B cell (primary cell): ENCODE data around the gene CRTAC1. TPM values are rescaled to one million over a fixed set of nuclear protein-coding genes. Genes with fewer than 3 reads are reported as not detected.

ENCODE experiments used
- ATAC-seq: fragments of 200-7000 bp; cut with Tn5 transposase; one replicate; pipeline ENCODE4 v1.10.0; 2021; ENCODE audit warnings: low read depth, mild to moderate bottlenecking, moderate number of reproducible peaks, moderate library complexity
- CTCF ChIA-PET: fragments of 350-600 bp; sonication (Branson Sonifier 250); formaldehyde crosslinking; loops from one replicate; lab custom pipeline; 2021; ENCODE audit warnings: antibody characterized with exemption, inconsistent platforms; lab: Charles Lee
- POLR2A ChIA-PET: fragments of 350-600 bp; sonication (Branson Sonifier 250); formaldehyde crosslinking; loops from one replicate; lab custom pipeline; 2021; ENCODE audit warnings: antibody characterized with exemption; lab: Charles Lee
- DNase-seq: peaks from one replicate; pipeline ENCODE4 v3.0.0; 2013
- H2AFZ ChIP-seq: 2 replicates; pipeline ENCODE4 v1.6.1; 2012; ENCODE audit warnings: mild to moderate bottlenecking, low read depth, low read length; ENCODE audit not compliant: insufficient read depth, poor library complexity, severe bottlenecking
- H3K27ac ChIP-seq, 2 donors: 1 replicate in 1 of 2; 2 replicates in 1 of 2; pipeline ENCODE4 v1.5.1; 2012 to 2013; ENCODE audit warnings: low read length in 2 of 2, mild to moderate bottlenecking in 2 of 2, moderate library complexity in 1 of 2
- H3K27me3 ChIP-seq, 4 experiments: fragments of 200-600 bp in 1 of 4; sonication (generic) in 1 of 4; replicated peaks in 1 of 4; 1 replicate in 2 of 4; 2 replicates in 2 of 4; pipeline versions ENCODE4 v1.6.1 to v1.7.0; 2013 to 2016; ENCODE audit warnings: low read length in 3 of 4, mild to moderate bottlenecking in 2 of 4, mixed read lengths in 1 of 4, moderate library complexity in 1 of 4; ENCODE audit not compliant: insufficient read depth in 4 of 4, control insufficient read depth in 3 of 4; ENCODE audit errors: control extremely low read depth in 1 of 4
- H3K36me3 ChIP-seq, 2 experiments: replicated peaks in 1 of 2; 1 replicate in 1 of 2; 2 replicates in 1 of 2; pipeline versions ENCODE4 v1.6.1 to v1.7.1; 2013; ENCODE audit warnings: low read length in 1 of 2; ENCODE audit not compliant: insufficient read depth in 2 of 2, control insufficient read depth in 1 of 2; ENCODE audit errors: control extremely low read depth in 1 of 2, extremely low read depth in 1 of 2
- H3K4me1 ChIP-seq, 2 donors: fragments of 200-600 bp in 1 of 2; sonication (generic) in 1 of 2; 1 replicate in 1 of 2; 2 replicates in 1 of 2; pipeline versions ENCODE4 v1.5.1 to v1.6.1; 2013 to 2017; ENCODE audit warnings: low read length in 2 of 2; ENCODE audit not compliant: control insufficient read depth in 2 of 2, insufficient read depth in 2 of 2
- H3K4me2 ChIP-seq: replicated peaks from 2 replicates; pipeline ENCODE3; 2012; ENCODE audit warnings: mild to moderate bottlenecking, low read depth, low read length; ENCODE audit not compliant: poor library complexity, severe bottlenecking
- H3K4me3 ChIP-seq, 5 experiments: fragments of 200-600 bp in 1 of 5; sonication (generic) in 1 of 5; 1 replicate in 3 of 5; 2 replicates in 2 of 5; pipeline versions ENCODE4 v1.5.1 to v1.7.0; 2011 to 2016; ENCODE audit warnings: low read length in 4 of 5, mild to moderate bottlenecking in 4 of 5, low read depth in 2 of 5, control low read depth in 1 of 5, moderate library complexity in 1 of 5; ENCODE audit not compliant: insufficient read depth in 1 of 5; ENCODE audit errors: control extremely low read depth in 1 of 5, extremely low read depth in 1 of 5
- H3K79me2 ChIP-seq: fragments of 200-600 bp; sonication (generic); one replicate; pipeline ENCODE4 v1.6.0; 2016; ENCODE audit warnings: low read length; ENCODE audit not compliant: control insufficient read depth, insufficient read depth
- H3K9ac ChIP-seq: fragments of 200-600 bp; sonication (generic); 2 replicates; pipeline ENCODE4 v1.6.1; 2017; ENCODE audit warnings: mild to moderate bottlenecking, low read length, moderate library complexity
- H3K9me3 ChIP-seq, 3 donors: one replicate each; pipeline versions ENCODE4 v1.6.1 to v1.7.1; 2013; ENCODE audit warnings: low read length in 2 of 3; ENCODE audit not compliant: control insufficient read depth in 2 of 3, insufficient read depth in 1 of 3; ENCODE audit errors: control extremely low read depth in 1 of 3
- H4K20me1 ChIP-seq: 2 replicates; pipeline ENCODE4 v1.6.0; 2012; ENCODE audit warnings: mild to moderate bottlenecking, low read length; ENCODE audit not compliant: insufficient read depth, control insufficient read depth, poor library complexity, severe bottlenecking
- H3K27ac Mint-ChIP-seq: one replicate; pipeline ENCODE4 v1.8.0; 2021; ENCODE audit warnings: mixed read lengths
- H3K27me3 Mint-ChIP-seq: one replicate; pipeline ENCODE4 v1.8.0; 2021; ENCODE audit warnings: mixed read lengths
- H3K4me1 Mint-ChIP-seq: one replicate; pipeline ENCODE4 v1.8.0; 2021; ENCODE audit warnings: mixed read lengths
- H3K4me3 Mint-ChIP-seq: one replicate; pipeline ENCODE4 v1.8.0; 2021; ENCODE audit warnings: mixed read lengths
- H3K9me3 Mint-ChIP-seq: one replicate; pipeline ENCODE4 v1.8.0; 2022; ENCODE audit warnings: mixed read lengths; ENCODE audit not compliant: insufficient read depth
- CTCF ChIP-seq: fragments of 200-600 bp; IDR thresholded peaks from one replicate; pipeline ENCODE4 v1.8.0; 2022; ENCODE audit warnings: antibody characterized with exemption, mild to moderate bottlenecking
- EZH2 ChIP-seq: IDR thresholded peaks from 2 replicates; pipeline ENCODE4 v1.6.1; 2012; ENCODE audit warnings: borderline replicate concordance, low read depth, mild to moderate bottlenecking, moderate library complexity, low read length; ENCODE audit not compliant: insufficient read depth, poor library complexity, severe bottlenecking
- WGBS: methylation state at CpG from one replicate; pipeline ENCODE4 v1.1.5; 2013; ENCODE audit warnings: missing lambda C conversion rate; ENCODE audit not compliant: insufficient coverage; 5-methylcytosine and 5-hydroxymethylcytosine counted together
- intact Hi-C: fragments of 100-400 bp; cut with micrococcal nuclease; formaldehyde crosslinking; loops from one replicate; pipeline ENCODE4 v1.10.0; 2022
- polyA plus RNA-seq: library from polyadenylated mRNA; depleted of rRNA; stranded (reverse); fragments of >200 nt; gene quantifications from 2 replicates; pipeline ENCODE4 v1.2.3, GENCODE V29; 2012
- total RNA-seq, 2 donors: library from RNA; stranded (reverse); fragments of 120-200 nt in 1 of 2; gene quantifications; 1 replicate in 1 of 2; 2 replicates in 1 of 2; pipeline versions ENCODE4 v1.2.3 to v1.2.4, GENCODE V29; 2013 to 2022

CRTAC1 gene
- total and polyA plus RNA-seq, 2 donors (not counting 1 experiment from before 2014, with no cell fraction given), result not detected

GRCh38 chr10:97932932-97933530, 97.4 kb downstream of the CRTAC1 start:
- DNase-seq, result no peak
- TF ChIP-seq EZH2 (no peak), CTCF (no peak)
- H3K9me3 ChIP-seq, result no peaks in the 10 kb centered on the region
- no peaks in the 10 kb centered on the region for H3K36me3 ChIP-seq
- H3K4me3 ChIP-seq, result no peak overlapping the region
- H3K79me2 ChIP-seq, result no peaks in the 10 kb centered on the region
- no peaks in the 10 kb centered on the region for H3K4me1 ChIP-seq
- no peak overlapping the region for H3K4me2 ChIP-seq
- WGBS, result 86% methylated on average over 10 of the region's 10 CpGs
- no peaks in the 10 kb centered on the region for H4K20me1 ChIP-seq
- ChIA-PET POLR2A (no interaction called here), CTCF (no interaction called here)
- no peak for ATAC-seq
- Mint-ChIP-seq H3K4me1 (no peaks in the 10 kb centered on the region), H3K9me3 (no peaks in the 10 kb centered on the region), H3K27me3 (peaks cover 35% of the 10 kb centered on the region), H3K4me3 (no peak overlapping the region), H3K27ac (no peak overlapping the region)
- H3K9ac ChIP-seq, result no peak overlapping the region
- peaks cover 0 to 4% (median 0%) of the 10 kb centered on the region in 4 experiments for H3K27me3 ChIP-seq
- H3K27ac ChIP-seq, result no peak overlapping the region
- no peak overlapping the region for H2AFZ ChIP-seq
- intact Hi-C loops, result no loop called here

GRCh38 chr10:97931041-97931440, 99.4 kb downstream of the CRTAC1 start:
- no peaks in the 10 kb centered on the region for H4K20me1 ChIP-seq
- no peak overlapping the region for H3K4me2 ChIP-seq
- WGBS, result no CpG with 5 or more reads among the region's 4 CpGs
- H3K36me3 ChIP-seq, result no peaks in the 10 kb centered on the region
- POLR2A ChIA-PET, result no interaction called here
- Mint-ChIP-seq H3K9me3 (no peaks in the 10 kb centered on the region), H3K27me3 (peaks cover 40% of the 10 kb centered on the region), H3K27ac (no peak overlapping the region), H3K4me3 (no peak overlapping the region), H3K4me1 (no peaks in the 10 kb centered on the region)
- DNase-seq (no peak), ATAC-seq (no peak)
- H3K4me3 ChIP-seq, result no peak overlapping the region
- no peak overlapping the region for H2AFZ ChIP-seq
- no peak overlapping the region for H3K9ac ChIP-seq
- H3K4me1 ChIP-seq, result no peaks in the 10 kb centered on the region
- no peaks in the 10 kb centered on the region for H3K9me3 ChIP-seq
- H3K27me3 ChIP-seq, result peaks cover 0 to 10% (median 0%) of the 10 kb centered on the region in 4 experiments
- H3K27ac ChIP-seq, result no peak overlapping the region
- intact Hi-C loops, result no loop called here
- no peaks in the 10 kb centered on the region for H3K79me2 ChIP-seq
- no peak for TF ChIP-seq EZH2
- TF ChIP-seq CTCF, result no peak
- CTCF ChIA-PET, result no interaction called here
